ENCODE data around the gene WIF1. TPM values are rescaled to one million over a fixed set of nuclear protein-coding genes. Genes with fewer than 3 reads are reported as not detected.

WIF1 gene
- total RNA-seq, 3 donors from 2014 or later, result 0.19 TPM; not detected in 2

GRCh38 chr12:65067383-65067782 is 53.7 kb downstream of the WIF1 start:
- no peaks in the 10 kb centered on the region for H3K4me1 ChIP-seq (ENCODE audit: low read depth)
- H3K4me3 ChIP-seq, result no peak overlapping the region
- H3K36me3 ChIP-seq (ENCODE audit: low read depth), result no peaks in the 10 kb centered on the region
- no peaks in the 10 kb centered on the region for H3K9me3 ChIP-seq
- ATAC-seq (no peak), DNase-seq (no peak)
- TF ChIP-seq, protein P1, sequence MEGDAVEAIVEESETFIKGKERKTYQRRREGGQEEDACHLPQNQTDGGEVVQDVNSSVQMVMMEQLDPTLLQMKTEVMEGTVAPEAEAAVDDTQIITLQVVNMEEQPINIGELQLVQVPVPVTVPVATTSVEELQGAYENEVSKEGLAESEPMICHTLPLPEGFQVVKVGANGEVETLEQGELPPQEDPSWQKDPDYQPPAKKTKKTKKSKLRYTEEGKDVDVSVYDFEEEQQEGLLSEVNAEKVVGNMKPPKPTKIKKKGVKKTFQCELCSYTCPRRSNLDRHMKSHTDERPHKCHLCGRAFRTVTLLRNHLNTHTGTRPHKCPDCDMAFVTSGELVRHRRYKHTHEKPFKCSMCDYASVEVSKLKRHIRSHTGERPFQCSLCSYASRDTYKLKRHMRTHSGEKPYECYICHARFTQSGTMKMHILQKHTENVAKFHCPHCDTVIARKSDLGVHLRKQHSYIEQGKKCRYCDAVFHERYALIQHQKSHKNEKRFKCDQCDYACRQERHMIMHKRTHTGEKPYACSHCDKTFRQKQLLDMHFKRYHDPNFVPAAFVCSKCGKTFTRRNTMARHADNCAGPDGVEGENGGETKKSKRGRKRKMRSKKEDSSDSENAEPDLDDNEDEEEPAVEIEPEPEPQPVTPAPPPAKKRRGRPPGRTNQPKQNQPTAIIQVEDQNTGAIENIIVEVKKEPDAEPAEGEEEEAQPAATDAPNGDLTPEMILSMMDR (IDR thresholded peaks at IDR 0.05), result no peak
- intact Hi-C loops (cut with DNase I, micrococcal nuclease), result no loop called here

- TF ChIP-seq, protein P1 (IDR thresholded peaks at IDR 0.05), result no peak
- H3K9me3 ChIP-seq, result no peaks in the 10 kb centered on the region
- H3K4me1 ChIP-seq (ENCODE audit: low read depth), result no peaks in the 10 kb centered on the region
- intact Hi-C loops (cut with DNase I, micrococcal nuclease), result no loop called here
- H3K4me3 ChIP-seq, result no peak overlapping the region
- DNase-seq (no peak), ATAC-seq (no peak)
- no peaks in the 10 kb centered on the region for H3K36me3 ChIP-seq (ENCODE audit: low read depth)
These were observed 65.2 kb downstream of the WIF1 start for GRCh38 chr12:65055859-65056258.

DNA sequence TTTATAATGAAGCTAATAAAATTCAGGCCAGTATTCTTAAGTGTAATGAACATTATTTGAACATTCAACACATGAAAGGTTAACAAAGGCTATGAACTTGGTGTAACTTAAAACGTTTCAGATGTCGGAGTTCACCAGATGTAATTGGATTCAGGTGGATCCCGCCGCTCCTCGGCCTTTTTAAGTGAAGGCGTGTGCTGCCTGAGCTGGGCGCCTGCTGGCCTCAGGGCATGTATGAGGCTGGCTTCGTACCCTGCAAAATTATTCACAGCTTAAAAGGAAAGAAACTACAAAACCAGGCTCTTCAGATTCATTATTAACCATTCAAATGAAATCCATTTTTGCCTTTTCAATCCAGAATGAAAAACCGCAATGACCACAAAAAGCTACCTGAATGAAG is 69.9 kb downstream of the WIF1 start:
- no peaks in the 10 kb centered on the region for H3K4me1 ChIP-seq (ENCODE audit: low read depth)
- no peaks in the 10 kb centered on the region for H3K9me3 ChIP-seq
- TF ChIP-seq, protein P1 (IDR thresholded peaks at IDR 0.05), result no peak
- ATAC-seq (no peak), DNase-seq (no peak)
- no peaks in the 10 kb centered on the region for H3K36me3 ChIP-seq (ENCODE audit: low read depth)
- intact Hi-C loops (cut with DNase I, micrococcal nuclease), result no loop called here
- no peak overlapping the region for H3K4me3 ChIP-seq

- TF ChIP-seq, protein P1 (IDR thresholded peaks at IDR 0.05), result no peak
- H3K4me3 ChIP-seq, result no peak overlapping the region
- no peaks in the 10 kb centered on the region for H3K9me3 ChIP-seq
- DNase-seq (no peak), ATAC-seq (no peak)
- H3K4me1 ChIP-seq (ENCODE audit: low read depth), result no peaks in the 10 kb centered on the region
- H3K36me3 ChIP-seq (ENCODE audit: low read depth), result no peaks in the 10 kb centered on the region
- intact Hi-C loops (cut with DNase I, micrococcal nuclease), result no loop called here
These were observed 75.8 kb downstream of the WIF1 start for GRCh38 chr12:65045269-65045668.

DNA sequence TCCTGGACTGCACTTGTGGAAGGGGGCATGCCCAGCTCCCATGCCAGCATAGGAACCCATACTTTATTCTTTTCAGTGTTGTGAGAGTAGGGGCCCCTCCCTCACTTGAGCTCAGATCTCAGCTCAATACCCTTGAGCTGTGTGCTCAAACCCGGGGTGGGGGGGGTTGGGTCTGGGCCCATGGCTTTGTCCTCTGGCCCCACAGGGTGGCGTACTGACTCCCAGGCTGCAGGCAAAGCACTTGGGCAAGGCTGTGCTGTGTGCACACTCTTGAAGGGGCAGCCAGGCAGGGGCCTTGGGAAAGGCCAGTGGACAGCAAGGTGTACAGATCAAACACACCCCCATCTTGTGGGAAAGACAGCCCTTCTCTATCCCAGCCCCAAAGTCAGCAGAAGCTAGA is 81.8 kb downstream of the WIF1 start:
- ATAC-seq (no peak), DNase-seq (no peak)
- Histone ChIP-seq H3K4me1 (ENCODE audit: low read depth) (no peaks in the 10 kb centered on the region), H3K4me3 (no peak overlapping the region), H3K36me3 (ENCODE audit: low read depth) (no peaks in the 10 kb centered on the region), H3K9me3 (peaks cover 2% of the 10 kb centered on the region)
- intact Hi-C loops (cut with DNase I, micrococcal nuclease), result no loop called here
- TF ChIP-seq, protein P1 (IDR thresholded peaks at IDR 0.05), result no peak

GRCh38 chr12:65025136-65025535 is 96.0 kb downstream of the WIF1 start:
- ATAC-seq (no peak), DNase-seq (no peak)
- no peaks in the 10 kb centered on the region for H3K9me3 ChIP-seq
- intact Hi-C loops (cut with DNase I, micrococcal nuclease), result no loop called here
- peaks cover 7% of the 10 kb centered on the region for H3K4me1 ChIP-seq (ENCODE audit: low read depth)
- H3K36me3 ChIP-seq (ENCODE audit: low read depth), result no peaks in the 10 kb centered on the region
- TF ChIP-seq, protein P1 (IDR thresholded peaks at IDR 0.05), result no peak
- no peak overlapping the region for H3K4me3 ChIP-seq
